DND-41 (cell line): ENCODE measurements around the gene MAP3K5.
A peak's percentile ranks its signal among the peaks of the same experiment; 100 is the strongest.

ENCODE experiments used
- ATAC-seq: fragments of 200-7000 bp; cut with Tn5 transposase; 3 replicates; pipeline ENCODE4 v1.9.1; 2021; ENCODE audit warnings: low read depth; ENCODE audit not compliant: insufficient read depth
- DNase-seq: peaks from one replicate; pipeline ENCODE4 v3.0.0-alpha.2; 2020
- H2AFZ ChIP-seq: 2 replicates; pipeline ENCODE4 v1.6.0; 2012; ENCODE audit warnings: low read depth, low read length
- H3K27ac ChIP-seq: 2 replicates; pipeline ENCODE4 v1.5.1; 2012; ENCODE audit warnings: low read length, inconsistent platforms
- H3K27me3 ChIP-seq: fragments of 200-600 bp; sonication (generic); 2 replicates; pipeline ENCODE4 v1.6.0; 2012; ENCODE audit warnings: low read length, mild to moderate bottlenecking, inconsistent platforms; ENCODE audit not compliant: insufficient read depth, poor library complexity
- H3K36me3 ChIP-seq: 2 replicates; pipeline ENCODE4 v1.5.1; 2012; ENCODE audit warnings: low read length, inconsistent platforms; ENCODE audit not compliant: insufficient read depth
- H3K4me1 ChIP-seq: 2 replicates; pipeline ENCODE4 v1.5.1; 2012; ENCODE audit warnings: mild to moderate bottlenecking, low read length; ENCODE audit not compliant: insufficient read depth
- H3K4me2 ChIP-seq: 2 replicates; pipeline ENCODE4 v1.6.0; 2012; ENCODE audit warnings: mild to moderate bottlenecking, moderate library complexity, low read length, inconsistent platforms; ENCODE audit not compliant: insufficient read depth
- H3K4me3 ChIP-seq, 2 experiments: fragments of 200-600 bp in 1 of 2; shearing (Covaris generic) in 1 of 2; 2 replicates each; pipeline ENCODE4 v1.5.1; 2012 to 2016; ENCODE audit warnings: inconsistent platforms in 2 of 2, low read length in 2 of 2, mild to moderate bottlenecking in 2 of 2, low read depth in 1 of 2, moderate library complexity in 1 of 2
- H3K79me2 ChIP-seq: 2 replicates; pipeline ENCODE4 v1.6.0; 2012; ENCODE audit warnings: low read length, inconsistent platforms; ENCODE audit not compliant: insufficient read depth
- H3K9ac ChIP-seq: 2 replicates; pipeline ENCODE4 v1.6.0; 2012; ENCODE audit warnings: low read depth, mild to moderate bottlenecking, inconsistent platforms, low read length, moderate library complexity
- H3K9me3 ChIP-seq: 2 replicates; pipeline ENCODE4 v1.5.1; 2012; ENCODE audit warnings: low read length, moderate library complexity, mild to moderate bottlenecking, inconsistent platforms; ENCODE audit not compliant: insufficient read depth, severe bottlenecking
- H4K20me1 ChIP-seq: 2 replicates; pipeline ENCODE4 v1.6.0; 2012; ENCODE audit warnings: low read length; ENCODE audit not compliant: insufficient read depth
- CTCF ChIP-seq: IDR thresholded peaks from 2 replicates; pipeline ENCODE4 v1.5.1; 2012; ENCODE audit warnings: borderline replicate concordance, low read length, moderate library complexity, mild to moderate bottlenecking; ENCODE audit not compliant: poor library complexity, severe bottlenecking; ENCODE audit errors: extremely low read depth
- EZH2 ChIP-seq: IDR thresholded peaks from 3 replicates; pipeline ENCODE4 v1.6.1; 2012; ENCODE audit warnings: borderline replicate concordance, low read depth, mild to moderate bottlenecking, moderate library complexity, low read length, inconsistent platforms; ENCODE audit not compliant: severe bottlenecking

MAP3K5 gene

GRCh38 chr6:136582711-136583471 is 209.4 kb downstream of the MAP3K5 start:
- H3K4me2 ChIP-seq: no peak overlapping the region
- H3K9ac ChIP-seq: no peak overlapping the region
- H3K36me3 ChIP-seq: no peaks in the 10 kb centered on the region
- H3K4me1 ChIP-seq: no peaks in the 10 kb centered on the region
- ATAC-seq (no peak), DNase-seq (no peak)
- no peak overlapping the region for H3K4me3 ChIP-seq
- H2AFZ ChIP-seq: no peak overlapping the region
- no peaks in the 10 kb centered on the region for H3K9me3 ChIP-seq
- H3K79me2 ChIP-seq: no peaks in the 10 kb centered on the region
- H3K27ac ChIP-seq: no peak overlapping the region
- TF ChIP-seq CTCF (peak; percentile 51), EZH2 (no peak)
- H4K20me1 ChIP-seq: no peaks in the 10 kb centered on the region
- no peaks in the 10 kb centered on the region for H3K27me3 ChIP-seq

DNA sequence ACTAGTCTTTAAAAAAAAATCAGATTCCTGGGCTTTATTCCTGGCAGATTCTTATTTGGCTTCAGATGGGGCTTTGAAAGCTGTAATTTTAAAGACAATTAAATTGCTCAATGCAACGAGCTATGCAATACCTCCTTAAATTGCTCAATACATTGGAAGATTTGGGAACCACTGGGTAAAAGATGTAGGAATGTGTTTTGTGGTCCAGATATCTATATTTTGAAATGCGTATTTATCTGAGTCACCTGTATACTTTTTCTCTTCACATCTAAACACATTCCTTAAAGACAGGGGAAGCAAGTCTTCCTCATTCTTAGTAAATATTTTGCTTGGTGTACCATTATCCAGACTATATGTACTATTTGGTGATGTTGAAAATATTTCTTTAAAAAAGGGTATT is 212.5 kb downstream of the MAP3K5 start:
- TF ChIP-seq EZH2 (no peak), CTCF (no peak)
- no peak overlapping the region for H3K4me3 ChIP-seq
- no peaks in the 10 kb centered on the region for H3K4me1 ChIP-seq
- H4K20me1 ChIP-seq: no peaks in the 10 kb centered on the region
- H3K9me3 ChIP-seq: no peaks in the 10 kb centered on the region
- no peak for DNase-seq
- no peak for ATAC-seq
- H3K27ac ChIP-seq: no peak overlapping the region
- H3K27me3 ChIP-seq: no peaks in the 10 kb centered on the region
- no peaks in the 10 kb centered on the region for H3K36me3 ChIP-seq
- H3K4me2 ChIP-seq: no peak overlapping the region
- H3K9ac ChIP-seq: no peak overlapping the region
- no peak overlapping the region for H2AFZ ChIP-seq
- H3K79me2 ChIP-seq: no peaks in the 10 kb centered on the region

- H3K4me1 ChIP-seq: no peaks in the 10 kb centered on the region
- no peaks in the 10 kb centered on the region for H4K20me1 ChIP-seq
- no peak overlapping the region for H3K9ac ChIP-seq
- no peak overlapping the region for H3K4me2 ChIP-seq
- H2AFZ ChIP-seq: no peak overlapping the region
- no peaks in the 10 kb centered on the region for H3K79me2 ChIP-seq
- no peaks in the 10 kb centered on the region for H3K36me3 ChIP-seq
- H3K27ac ChIP-seq: no peak overlapping the region
- H3K9me3 ChIP-seq: no peaks in the 10 kb centered on the region
- no peak overlapping the region for H3K4me3 ChIP-seq
- ATAC-seq (no peak), DNase-seq (no peak)
- H3K27me3 ChIP-seq: no peaks in the 10 kb centered on the region
- no peak for TF ChIP-seq EZH2
- TF ChIP-seq CTCF: no peak
Measured at GRCh38 chr6:136576821-136577220, 215.5 kb downstream of the MAP3K5 start.

- ATAC-seq (no peak), DNase-seq (no peak)
- Histone ChIP-seq H2AFZ (no peak overlapping the region), H3K27ac (no peak overlapping the region), H3K4me2 (no peak overlapping the region), H3K9me3 (peaks cover 12% of the 10 kb centered on the region), H3K27me3 (no peaks in the 10 kb centered on the region), H3K36me3 (no peaks in the 10 kb centered on the region), H3K4me1 (peaks cover 7% of the 10 kb centered on the region), H4K20me1 (no peaks in the 10 kb centered on the region), H3K4me3 (no peak overlapping the region), H3K9ac (no peak overlapping the region), H3K79me2 (no peaks in the 10 kb centered on the region)
- TF ChIP-seq CTCF: no peak
- TF ChIP-seq EZH2: no peak
Measured at GRCh38 chr6:136571496-136571895, 220.8 kb downstream of the MAP3K5 start.
